Measurements from ENCODE around the gene CX3CL1. TPM values are rescaled to one million over a fixed set of nuclear protein-coding genes. Genes with fewer than 3 reads are reported as not detected.
A peak's percentile ranks its signal among the peaks of the same experiment; 100 is the strongest.

Gene CX3CL1
- total and polyA plus RNA-seq, 8 donors, result 8.6 to 27.8 (median 11.2) TPM

DNA sequence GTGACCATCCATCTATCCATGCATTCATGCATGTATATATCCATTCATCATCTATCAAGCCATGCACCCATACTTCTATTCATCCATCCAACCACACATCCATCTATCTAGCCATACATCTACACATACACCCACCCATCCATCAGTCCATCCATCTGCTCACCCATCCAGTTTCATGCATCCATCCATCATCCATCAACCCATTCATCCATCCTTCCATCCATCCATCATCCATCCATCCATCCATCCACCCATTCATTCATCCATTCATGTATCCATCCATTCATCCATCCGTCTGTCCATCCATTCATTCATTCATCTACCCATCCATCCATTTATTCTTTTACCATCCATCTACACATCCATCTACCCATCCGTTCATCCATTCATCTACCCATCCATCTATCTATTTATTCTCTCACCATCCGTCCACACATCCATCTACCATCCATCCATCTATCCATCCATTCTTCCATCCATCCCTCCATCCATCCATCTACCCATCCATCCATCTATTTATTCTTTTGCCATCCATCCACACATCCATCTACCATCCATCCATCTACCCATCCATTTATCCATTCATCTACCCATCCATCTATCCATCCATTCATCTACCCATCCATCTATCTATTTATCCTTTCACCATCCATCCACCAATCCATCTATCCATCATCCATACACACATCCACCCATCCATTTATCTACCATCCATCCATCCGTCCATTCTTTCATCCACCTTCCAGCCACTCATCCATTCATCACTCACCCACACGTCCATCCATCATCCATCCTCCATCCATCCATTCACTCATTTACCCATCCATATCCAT lies 35.4 kb downstream of the CX3CL1 start:
- Histone ChIP-seq H3K27me3 (no peaks in the 10 kb centered on the region), H3K4me3 (no peak overlapping the region), H3K36me3 (no peaks in the 10 kb centered on the region), H3K4me1 (peaks cover 0 to 10% of the 10 kb centered on the region in 2 donors), H3K27ac (no peak overlapping the region), H3K9me3 (no peaks in the 10 kb centered on the region)
- DNase-seq (no peak), ATAC-seq (no peak)
- TF ChIP-seq, protein P1, sequence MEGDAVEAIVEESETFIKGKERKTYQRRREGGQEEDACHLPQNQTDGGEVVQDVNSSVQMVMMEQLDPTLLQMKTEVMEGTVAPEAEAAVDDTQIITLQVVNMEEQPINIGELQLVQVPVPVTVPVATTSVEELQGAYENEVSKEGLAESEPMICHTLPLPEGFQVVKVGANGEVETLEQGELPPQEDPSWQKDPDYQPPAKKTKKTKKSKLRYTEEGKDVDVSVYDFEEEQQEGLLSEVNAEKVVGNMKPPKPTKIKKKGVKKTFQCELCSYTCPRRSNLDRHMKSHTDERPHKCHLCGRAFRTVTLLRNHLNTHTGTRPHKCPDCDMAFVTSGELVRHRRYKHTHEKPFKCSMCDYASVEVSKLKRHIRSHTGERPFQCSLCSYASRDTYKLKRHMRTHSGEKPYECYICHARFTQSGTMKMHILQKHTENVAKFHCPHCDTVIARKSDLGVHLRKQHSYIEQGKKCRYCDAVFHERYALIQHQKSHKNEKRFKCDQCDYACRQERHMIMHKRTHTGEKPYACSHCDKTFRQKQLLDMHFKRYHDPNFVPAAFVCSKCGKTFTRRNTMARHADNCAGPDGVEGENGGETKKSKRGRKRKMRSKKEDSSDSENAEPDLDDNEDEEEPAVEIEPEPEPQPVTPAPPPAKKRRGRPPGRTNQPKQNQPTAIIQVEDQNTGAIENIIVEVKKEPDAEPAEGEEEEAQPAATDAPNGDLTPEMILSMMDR (IDR thresholded peaks at IDR 0.05), result no peak
- intact Hi-C loops (cut with DNase I), result no loop called here

DNA sequence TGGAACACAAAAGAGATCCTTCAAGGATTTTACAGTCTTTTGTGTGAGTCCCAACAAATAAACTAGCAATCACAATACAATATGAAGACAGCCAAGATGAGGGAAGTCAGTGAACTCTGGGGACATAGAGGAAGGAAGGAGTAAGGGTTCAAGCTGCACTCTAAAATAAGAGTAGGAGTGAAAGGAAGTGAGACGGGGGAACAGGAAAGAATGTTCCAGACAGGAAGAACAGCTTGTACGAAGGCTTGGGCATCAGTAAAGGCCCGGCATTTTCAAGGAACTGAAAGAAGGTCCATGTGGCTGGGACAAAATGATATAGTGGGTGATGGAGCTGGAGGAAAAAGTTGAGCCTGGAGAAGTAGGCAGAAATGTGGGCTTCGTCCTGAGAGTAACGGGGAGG lies 36.8 kb downstream of the CX3CL1 start:
- peak; percentile 12 for ATAC-seq
- intact Hi-C loops (cut with DNase I), result no loop called here
- H3K27me3 ChIP-seq, result no peaks in the 10 kb centered on the region

DNA sequence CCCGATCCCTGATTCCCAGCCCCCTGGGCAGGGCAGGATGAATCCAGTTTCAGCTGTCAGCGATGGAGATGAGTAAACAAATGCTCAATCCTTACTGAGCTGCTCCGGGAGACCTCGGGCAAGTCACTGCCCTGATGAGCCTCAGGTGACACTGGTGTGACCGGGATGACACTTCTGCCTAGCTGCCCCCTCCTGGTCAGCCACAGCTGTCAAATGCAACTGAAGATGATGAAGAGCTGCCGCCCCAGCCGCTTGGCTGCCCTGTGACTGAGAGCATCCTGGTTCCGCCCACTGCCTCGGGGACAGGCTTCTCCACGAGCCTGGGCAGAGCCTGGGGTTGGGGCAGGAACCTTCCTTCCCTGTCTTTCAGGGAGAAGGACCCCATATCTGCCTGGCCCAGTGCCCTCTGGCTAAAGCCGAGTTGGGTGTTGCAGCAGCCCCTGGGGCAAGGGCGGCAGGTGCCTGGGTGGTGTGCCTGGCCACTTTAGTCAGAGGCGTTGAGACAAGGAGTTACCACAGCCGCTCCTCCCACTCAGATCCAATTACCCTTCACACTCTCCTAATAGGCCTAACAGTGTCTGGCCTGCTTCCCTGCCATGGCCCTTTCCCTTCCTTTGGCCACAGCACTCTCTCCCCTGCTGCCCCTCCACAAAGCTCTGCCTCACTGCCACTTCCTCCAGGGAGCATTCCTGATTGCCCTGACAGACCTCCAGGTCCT lies 37.7 kb downstream of the CX3CL1 start:
- no peak overlapping the region for H3K27ac ChIP-seq
- H3K27me3 ChIP-seq, result no peaks in the 10 kb centered on the region
- intact Hi-C loops (cut with DNase I), result loop anchor here in 1 of 2 donors (10.0 kb wide), 1 partner anchor 105 kb away; no protein-coding TSS in a partner anchor
- H3K4me3 ChIP-seq, result no peak overlapping the region
- no peak for DNase-seq
- TF ChIP-seq, protein P1 (IDR thresholded peaks at IDR 0.05), result no peak
- H3K36me3 ChIP-seq, result no peaks in the 10 kb centered on the region
- peaks cover 0 to 10% of the 10 kb centered on the region in 2 donors for H3K4me1 ChIP-seq
- no peaks in the 10 kb centered on the region for H3K9me3 ChIP-seq
- ATAC-seq, result peak; percentile 39

More for the DNA sequence above, 36.8 kb downstream of the CX3CL1 start:
- H3K36me3 ChIP-seq, result no peaks in the 10 kb centered on the region
- H3K27ac ChIP-seq, result peak overlapping the region in 1 of 2 donors; percentile 4
- H3K4me3 ChIP-seq, result no peak overlapping the region
- TF ChIP-seq, protein P1 (IDR thresholded peaks at IDR 0.05), result no peak
- DNase-seq, result no peak
- no peaks in the 10 kb centered on the region for H3K9me3 ChIP-seq
- peaks cover 0 to 10% of the 10 kb centered on the region in 2 donors for H3K4me1 ChIP-seq

DNA sequence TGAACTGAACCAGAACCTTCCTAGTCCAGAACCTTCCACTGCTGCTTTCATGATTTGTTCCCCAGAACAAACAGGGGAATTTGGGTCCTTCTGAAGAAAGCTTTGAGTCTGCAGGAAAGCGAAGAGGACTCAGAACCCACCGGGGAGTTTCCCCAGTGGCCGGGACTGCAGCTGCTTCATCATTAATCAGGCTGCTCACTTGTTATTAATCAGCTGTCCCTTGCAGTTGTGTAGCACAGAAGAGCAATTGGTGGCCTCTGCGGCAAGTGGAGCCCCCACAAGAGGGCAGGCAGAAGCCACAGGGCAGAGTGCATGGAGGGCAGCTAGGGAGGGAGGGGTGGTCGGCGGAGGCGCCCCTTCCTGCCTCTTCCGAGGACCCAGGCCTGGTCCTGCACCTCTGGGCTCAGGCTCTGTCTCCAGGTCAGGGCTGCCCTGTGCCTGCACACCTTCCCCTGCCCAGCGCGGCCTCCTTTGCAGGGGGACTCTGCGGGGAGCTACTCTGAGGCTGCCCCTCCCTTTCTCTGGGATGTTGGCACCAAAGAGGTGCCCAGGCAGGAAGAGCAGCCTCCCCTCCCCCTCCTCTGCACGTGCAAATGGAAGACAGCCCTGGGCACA lies 39.2 kb downstream of the CX3CL1 start:
- Histone ChIP-seq H3K36me3 (no peaks in the 10 kb centered on the region), H3K4me3 (no peak overlapping the region), H3K9me3 (no peaks in the 10 kb centered on the region), H3K4me1 (peaks cover 0 to 12% of the 10 kb centered on the region in 2 donors), H3K27me3 (no peaks in the 10 kb centered on the region), H3K27ac (no peak overlapping the region)
- no peak for DNase-seq
- ATAC-seq, result no peak
- intact Hi-C loops (cut with DNase I), result loop anchor here in 1 of 2 donors (10.0 kb wide), 1 partner anchor 107 kb away; no protein-coding TSS in a partner anchor
- TF ChIP-seq, protein P1 (IDR thresholded peaks at IDR 0.05), result no peak
